ENCODE results near the gene CTDSP1. TPM values are rescaled to one million over a fixed set of nuclear protein-coding genes. Genes with fewer than 3 reads are reported as not detected.

CTDSP1 gene
- total RNA-seq, 1 experiment from 2014 or later = 37.8 TPM

DNA sequence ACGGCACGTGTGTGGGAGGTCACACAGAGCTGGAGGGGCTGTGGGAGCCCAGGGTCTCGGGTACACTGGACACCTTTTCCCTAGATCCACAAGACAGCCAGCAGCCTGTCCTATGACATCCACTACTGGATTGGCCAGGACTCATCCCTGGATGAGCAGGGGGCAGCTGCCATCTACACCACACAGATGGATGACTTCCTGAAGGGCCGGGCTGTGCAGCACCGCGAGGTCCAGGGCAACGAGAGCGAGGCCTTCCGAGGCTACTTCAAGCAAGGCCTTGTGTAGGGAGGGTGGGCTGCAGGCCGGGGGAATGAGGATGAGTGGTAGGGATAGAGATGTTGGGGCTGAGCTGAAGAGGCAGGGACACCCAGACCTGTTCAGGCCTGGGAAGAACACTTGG lies 25.9 kb downstream of the CTDSP1 start:
- DNase-seq (ENCODE audit: low read depth) = no peak

DNA sequence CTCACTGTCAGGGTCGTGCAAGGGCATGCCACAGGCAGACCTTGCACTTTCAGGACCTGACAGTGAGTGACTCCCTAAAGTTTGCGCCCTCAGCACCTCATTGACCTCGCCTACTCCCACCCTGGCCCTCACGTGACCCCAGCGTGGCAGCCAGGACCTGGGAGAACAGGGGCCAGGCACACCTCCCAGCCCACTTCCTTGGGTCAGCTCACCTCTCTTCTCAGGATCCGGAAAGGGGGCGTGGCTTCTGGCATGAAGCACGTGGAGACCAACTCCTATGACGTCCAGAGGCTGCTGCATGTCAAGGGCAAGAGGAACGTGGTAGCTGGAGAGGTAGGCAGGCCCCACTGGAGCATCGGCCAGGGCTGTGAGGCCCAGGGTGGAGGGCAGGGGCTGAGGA lies 28.1 kb downstream of the CTDSP1 start:
- DNase-seq (ENCODE audit: low read depth) = no peak

DNA sequence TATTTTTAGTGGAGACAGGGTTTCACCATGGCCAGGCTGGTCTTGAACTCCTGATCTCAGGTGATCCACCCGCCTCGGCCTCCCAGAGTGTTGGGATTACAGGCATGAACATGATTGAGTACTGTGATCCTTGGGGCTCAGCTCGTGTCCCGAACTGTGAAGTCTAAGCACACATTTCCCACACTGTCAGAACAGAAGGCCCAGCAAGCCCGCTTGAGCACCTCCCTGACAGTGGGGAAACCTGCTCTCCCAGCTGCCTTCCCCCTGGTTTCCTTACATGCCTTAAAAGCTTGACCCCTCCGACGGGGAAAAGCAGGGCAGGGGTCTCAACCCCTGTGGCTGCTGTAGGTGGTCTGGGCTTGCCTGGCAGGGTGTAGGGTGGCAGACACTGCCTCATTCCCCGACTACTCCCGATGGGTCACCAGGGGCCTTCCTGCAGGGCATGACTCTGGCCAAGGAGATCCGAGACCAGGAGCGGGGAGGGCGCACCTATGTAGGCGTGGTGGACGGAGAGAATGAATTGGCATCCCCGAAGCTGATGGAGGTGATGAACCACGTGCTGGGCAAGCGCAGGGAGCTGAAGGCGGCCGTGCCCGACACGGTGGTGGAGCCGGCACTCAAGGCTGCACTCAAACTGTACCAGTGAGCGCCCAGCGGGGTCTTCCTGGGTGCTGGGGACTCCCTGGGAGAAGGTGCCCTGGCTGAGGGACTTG lies 29.3 kb downstream of the CTDSP1 start:
- no peak for DNase-seq (ENCODE audit: low read depth)

DNA sequence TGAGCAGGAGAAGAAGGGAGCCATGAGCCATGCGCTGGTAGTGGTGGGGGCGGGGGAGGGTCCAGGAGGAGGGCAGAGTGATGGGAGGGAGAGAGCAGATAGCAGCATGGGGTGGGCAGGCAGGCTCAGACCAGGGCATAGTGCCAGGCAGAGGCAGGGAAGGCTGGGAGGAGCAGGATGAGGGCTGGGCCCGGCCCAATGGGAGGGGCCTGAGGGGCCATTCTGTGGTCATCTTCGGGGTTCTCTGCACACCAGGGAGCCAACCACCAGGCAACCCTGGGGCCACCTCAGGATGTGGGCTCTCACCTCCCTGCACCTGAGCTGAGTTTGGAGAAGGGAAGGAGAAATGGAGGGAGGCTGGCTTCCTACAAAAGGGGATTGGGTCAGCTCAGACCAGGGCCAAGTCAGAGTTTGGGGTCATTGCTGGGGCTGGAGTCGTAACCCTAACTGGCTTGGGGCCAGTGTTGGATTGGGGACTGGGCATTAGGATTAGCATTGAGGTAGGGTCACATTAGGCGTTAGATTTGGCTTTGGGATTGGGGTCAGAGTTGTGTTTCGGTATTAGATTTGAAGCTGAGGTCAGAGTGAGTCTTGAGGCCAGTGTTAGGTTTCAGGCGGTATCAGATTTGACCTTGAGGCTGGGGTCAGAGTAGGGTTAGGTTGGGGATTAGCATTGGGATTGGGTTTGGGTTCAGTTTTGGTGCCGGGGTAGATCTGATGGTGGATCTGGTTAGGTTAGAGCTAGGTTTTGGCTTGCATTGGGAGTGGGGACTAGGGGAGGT lies 30.4 kb downstream of the CTDSP1 start:
- DNase-seq (ENCODE audit: low read depth) = no peak

DNA sequence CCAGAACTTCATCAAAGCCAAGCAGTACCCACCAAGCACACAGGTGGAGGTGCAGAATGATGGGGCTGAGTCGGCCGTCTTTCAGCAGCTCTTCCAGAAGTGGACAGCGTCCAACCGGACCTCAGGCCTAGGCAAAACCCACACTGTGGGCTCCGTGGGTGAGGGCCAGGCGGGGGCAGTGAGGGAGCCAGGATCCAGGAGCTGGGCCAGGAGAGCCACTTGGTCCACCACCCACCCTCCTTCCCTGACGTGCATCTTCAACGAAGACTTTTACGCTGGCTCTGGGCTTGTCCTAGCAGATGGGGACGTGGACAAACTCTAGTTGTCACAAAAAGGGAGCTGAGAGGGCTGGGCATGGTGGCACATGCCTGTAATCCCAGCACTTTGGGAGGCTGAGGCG lies 31.1 kb downstream of the CTDSP1 start:
- DNase-seq (ENCODE audit: low read depth) = no peak

DNA sequence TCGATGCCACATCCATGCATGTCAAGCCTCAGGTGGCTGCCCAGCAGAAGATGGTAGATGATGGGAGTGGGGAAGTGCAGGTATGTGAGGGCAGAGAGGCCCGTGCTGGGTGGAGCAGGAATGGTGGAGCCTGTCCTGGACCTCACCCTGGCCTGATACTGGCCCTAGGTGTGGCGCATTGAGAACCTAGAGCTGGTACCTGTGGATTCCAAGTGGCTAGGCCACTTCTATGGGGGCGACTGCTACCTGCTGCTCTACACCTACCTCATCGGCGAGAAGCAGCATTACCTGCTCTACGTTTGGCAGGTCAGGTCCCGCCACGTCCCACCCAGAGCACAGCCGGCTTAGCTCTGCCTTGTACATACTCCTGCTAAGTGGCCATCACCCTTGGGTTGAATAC lies 32.2 kb downstream of the CTDSP1 start:
- no peak for DNase-seq (ENCODE audit: low read depth)

DNA sequence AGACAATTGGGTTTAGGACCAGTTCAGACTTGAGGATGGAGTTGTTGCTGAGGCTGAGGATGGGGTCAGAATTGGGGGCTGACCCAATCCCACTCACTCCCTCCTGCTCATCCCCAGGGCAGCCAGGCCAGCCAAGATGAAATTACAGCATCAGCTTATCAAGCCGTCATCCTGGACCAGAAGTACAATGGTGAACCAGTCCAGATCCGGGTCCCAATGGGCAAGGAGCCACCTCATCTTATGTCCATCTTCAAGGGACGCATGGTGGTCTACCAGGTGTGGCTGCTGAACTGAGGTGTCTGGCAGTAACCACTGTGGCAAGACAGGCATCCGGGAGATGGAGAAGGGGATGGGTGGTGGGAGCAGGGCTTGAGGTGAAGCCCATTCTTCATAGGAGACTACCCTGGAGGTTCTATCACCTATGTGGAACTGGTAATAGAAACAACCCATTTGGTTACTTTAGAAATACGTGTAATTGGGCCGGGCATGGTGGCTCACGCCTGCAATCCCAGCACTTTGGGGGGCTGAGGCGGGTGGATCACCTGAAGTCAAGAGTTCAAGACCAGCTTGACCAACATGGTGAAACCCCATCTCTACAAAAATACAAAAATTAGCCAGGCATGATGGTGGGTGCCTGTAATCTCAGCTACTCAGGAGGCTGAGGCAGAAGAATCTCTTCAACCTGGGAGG lies 33.2 kb downstream of the CTDSP1 start:
- DNase-seq (ENCODE audit: low read depth) = no peak

- DNase-seq (ENCODE audit: low read depth) = no peak
Observed at GRCh38 chr2:218434456-218434855, 34.8 kb downstream of the CTDSP1 start.

GRCh38 chr2:218435003-218435982 lies 35.6 kb downstream of the CTDSP1 start:
- no peak for DNase-seq (ENCODE audit: low read depth)

DNA sequence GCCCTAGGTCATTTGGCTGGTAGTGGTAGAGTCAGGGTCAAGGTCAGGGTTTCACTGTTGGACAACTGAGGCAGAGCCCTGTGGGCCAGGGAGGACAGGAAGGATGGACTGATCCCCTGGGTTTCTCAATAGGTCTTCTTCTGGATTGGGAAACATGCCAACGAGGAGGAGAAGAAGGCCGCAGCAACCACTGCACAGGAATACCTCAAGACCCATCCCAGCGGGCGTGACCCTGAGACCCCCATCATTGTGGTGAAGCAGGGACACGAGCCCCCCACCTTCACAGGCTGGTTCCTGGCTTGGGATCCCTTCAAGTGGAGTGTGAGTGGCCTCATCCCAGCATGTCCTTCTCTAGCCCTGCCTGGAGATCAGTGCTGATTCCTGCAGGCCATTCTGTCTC lies 37.3 kb downstream of the CTDSP1 start:
- DNase-seq (ENCODE audit: low read depth) = no peak

GRCh38 chr2:218437969-218438368 lies 38.3 kb downstream of the CTDSP1 start:
- DNase-seq (ENCODE audit: low read depth) = no peak

DNA sequence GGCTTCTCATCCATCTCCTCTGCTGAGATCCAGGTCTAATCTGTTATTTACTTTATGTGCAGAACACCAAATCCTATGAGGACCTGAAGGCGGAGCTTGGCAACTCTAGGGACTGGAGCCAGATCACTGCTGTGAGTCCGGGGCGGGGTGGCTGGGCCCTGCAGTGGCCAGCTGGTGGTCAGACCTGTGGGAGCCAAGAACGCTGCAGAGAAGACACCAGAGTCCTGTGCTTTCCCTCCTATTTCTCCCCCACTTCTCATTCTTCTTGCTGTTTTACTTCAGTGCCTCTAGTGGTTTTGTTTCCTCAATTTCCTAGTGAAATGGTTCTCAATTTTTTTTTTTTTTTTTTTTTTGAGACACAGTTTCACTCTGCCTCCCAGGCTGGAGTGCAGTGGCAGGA lies 38.9 kb downstream of the CTDSP1 start:
- no peak for DNase-seq (ENCODE audit: low read depth)

DNA sequence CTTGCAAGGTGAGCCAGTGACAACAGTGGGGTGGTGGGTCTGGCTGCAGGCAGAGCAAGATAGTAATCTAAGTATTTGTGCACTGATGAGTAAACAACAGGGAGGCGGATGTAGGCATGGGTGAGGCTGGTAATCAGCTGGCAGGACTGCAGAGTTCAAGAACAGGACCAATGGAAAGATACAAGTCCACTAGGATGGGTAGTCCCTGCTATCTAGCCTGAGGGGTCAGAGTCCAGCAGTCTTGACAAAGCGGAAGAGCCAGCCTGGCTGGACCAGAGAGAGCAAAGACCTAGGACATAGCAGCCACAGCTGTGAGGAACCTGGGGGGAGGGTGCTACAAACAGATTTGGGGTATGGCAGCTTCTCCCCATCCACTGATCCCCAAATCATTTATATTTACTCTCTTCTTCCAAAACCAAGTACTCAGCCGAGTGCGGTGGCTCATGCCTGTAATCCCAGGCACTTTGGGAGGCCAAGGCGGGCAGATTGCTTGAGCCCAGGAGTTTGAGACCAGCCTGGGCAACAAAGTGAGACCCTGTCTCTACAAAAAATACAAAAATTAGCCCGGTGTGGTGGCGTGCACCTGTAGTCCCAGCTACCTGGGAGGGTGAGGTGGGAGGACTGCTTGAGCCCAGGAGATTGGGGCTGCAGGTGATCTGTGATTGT lies 45.2 kb downstream of the CTDSP1 start:
- peak; percentile 64 for DNase-seq (ENCODE audit: low read depth)

DNA sequence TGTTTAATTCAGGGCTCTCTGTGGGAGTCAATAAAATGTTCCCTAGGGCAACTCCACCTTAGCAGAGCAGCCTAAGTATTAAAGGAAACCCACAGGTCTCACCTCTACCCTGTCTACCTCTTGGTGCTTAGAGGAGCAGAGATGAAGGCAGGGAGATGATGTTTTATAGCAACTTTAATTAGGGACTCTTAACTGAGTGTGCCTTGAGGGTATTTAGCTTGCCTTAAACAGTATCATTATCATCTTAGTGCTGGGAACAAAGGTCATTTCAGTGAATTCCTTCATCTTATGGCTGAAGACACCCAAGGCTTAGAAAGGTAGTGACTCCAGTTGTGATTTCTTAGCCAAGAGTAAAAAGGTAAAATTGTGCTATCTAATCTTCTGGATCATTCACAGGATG lies 45.9 kb downstream of the CTDSP1 start:
- DNase-seq (ENCODE audit: low read depth) = peak; percentile 48

GRCh38 chr2:218446547-218446946 lies 46.9 kb downstream of the CTDSP1 start:
- no peak for DNase-seq (ENCODE audit: low read depth)

DNA sequence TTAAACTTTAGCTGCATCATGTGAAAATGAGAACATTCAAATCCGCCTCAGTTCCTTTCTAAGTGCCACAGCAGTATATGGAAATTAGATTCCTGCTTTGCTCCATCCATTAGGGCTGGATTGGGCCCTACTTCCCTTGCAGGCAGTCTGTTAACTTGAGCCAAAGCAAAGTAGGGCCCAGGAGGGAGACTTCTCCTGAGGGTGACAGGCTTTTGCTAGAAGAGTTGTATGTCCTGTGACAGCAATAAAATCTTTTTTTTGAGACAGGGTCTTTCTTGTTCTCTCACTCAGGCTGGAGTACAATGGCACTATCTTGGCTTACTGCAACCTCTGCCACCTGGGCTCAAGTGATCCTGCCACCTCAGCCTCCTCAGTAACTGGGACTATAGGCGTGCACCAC lies 47.4 kb downstream of the CTDSP1 start:
- DNase-seq (ENCODE audit: low read depth) = no peak

DNA sequence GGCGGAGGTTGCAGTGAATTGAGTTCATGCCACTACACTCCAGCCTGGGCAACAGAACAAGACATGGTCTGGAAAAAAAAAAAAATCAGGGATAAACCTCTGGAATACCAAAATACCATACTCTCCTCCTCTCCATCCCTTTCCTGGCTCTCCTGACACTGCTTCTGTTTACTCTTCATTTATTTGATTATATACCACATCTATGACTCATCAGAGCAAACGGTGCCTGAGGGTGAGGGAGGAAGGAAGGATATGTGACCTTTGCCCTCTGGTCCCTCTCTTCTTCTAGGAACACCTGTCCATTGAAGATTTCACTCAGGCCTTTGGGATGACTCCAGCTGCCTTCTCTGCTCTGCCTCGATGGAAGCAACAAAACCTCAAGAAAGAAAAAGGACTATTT lies 49.3 kb downstream of the CTDSP1 start:
- peak; percentile 79 for DNase-seq (ENCODE audit: low read depth)

DNA sequence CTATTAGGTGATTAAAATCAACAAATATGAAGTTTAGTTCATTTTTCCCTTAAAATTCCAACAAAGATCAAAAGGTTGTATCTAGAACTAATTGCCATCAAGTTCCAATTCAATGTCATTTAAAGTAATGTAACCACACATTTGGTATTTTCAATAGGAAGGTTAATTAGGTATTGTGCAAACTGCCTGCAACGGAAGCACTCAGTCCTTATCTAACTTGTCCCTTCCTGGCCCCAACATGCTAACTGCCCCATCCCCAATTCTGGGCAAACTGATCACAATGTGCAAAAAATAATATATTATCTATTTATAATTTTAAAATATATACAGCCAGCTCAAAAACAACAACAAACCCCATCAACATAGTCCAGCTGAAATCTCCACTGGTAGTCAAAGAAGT lies 52.4 kb downstream of the CTDSP1 start:
- DNase-seq (ENCODE audit: low read depth) = no peak
